Measurements from ENCODE around the gene ZDHHC16. TPM values are rescaled to one million over a fixed set of nuclear protein-coding genes. Genes with fewer than 3 reads are reported as not detected.

Gene ZDHHC16
- 45.4 to 53.7 TPM (median 50.4 TPM) in 5 replicates for total RNA-seq (2022; extraction: Qiagen RNA extraction)

GRCh38 chr10:97445722-97446639 lies at the start of gene ZDHHC16, which contains the start of gene EXOSC1:
TSS of gene ZDHHC16 (plus strand) at chr10:97446175. CDS start at chr10:97451676, 5,501 bp downstream.
TSS of gene EXOSC1 (minus strand) at chr10:97446006. CDS start at chr10:97445985, 21 bp downstream.

GRCh38 chr10:97400665-97401454 lies 45.1 kb upstream of the ZDHHC16 start, which contains the start of gene RRP12:
TSS of gene RRP12 (minus strand) at chr10:97401340. CDS start at chr10:97401231, 109 bp downstream.

GRCh38 chr10:97425964-97426775 lies 19.8 kb upstream of the ZDHHC16 start, which contains the start of gene PGAM1:
TSS of gene PGAM1 (plus strand) at chr10:97426191. CDS start at chr10:97426308, 117 bp downstream.

GRCh38 chr10:97498076-97498840 lies 52.3 kb downstream of the ZDHHC16 start, which contains the start of gene MMS19:
TSS of gene MMS19 (minus strand) at chr10:97498422. CDS start at chr10:97498384, 38 bp downstream.

GRCh38 chr10:97498841-97499560 lies 53.0 kb downstream of the ZDHHC16 start, which contains the start of gene UBTD1:
TSS of gene UBTD1 (plus strand) at chr10:97498924. CDS start at chr10:97499204, 280 bp downstream.

Other genes with a start within 250 kb of the ZDHHC16 start
- 4.6 to 5.5 TPM (median 5.0 TPM) in 5 replicates for gene ARHGAP19, start 153.5 kb upstream of the ZDHHC16 start, total RNA-seq (2022; extraction: Qiagen RNA extraction)
- gene FRAT1, start 126.9 kb upstream of the ZDHHC16 start, total RNA-seq (2022; extraction: Qiagen RNA extraction), result 1.2 to 2.8 TPM (median 1.6 TPM) in 5 replicates
- 5.9 to 9.9 TPM (median 8.9 TPM) in 5 replicates for gene FRAT2, start 111.4 kb upstream of the ZDHHC16 start, total RNA-seq (2022; extraction: Qiagen RNA extraction)
- gene RRP12, start 44.8 kb upstream of the ZDHHC16 start, total RNA-seq (2022; extraction: Qiagen RNA extraction), result 49.9 to 64.6 TPM (median 56.3 TPM) in 5 replicates
- gene PGAM1, start 20.0 kb upstream of the ZDHHC16 start, total RNA-seq (2022; extraction: Qiagen RNA extraction), result 569 to 637 TPM (median 623 TPM) in 5 replicates
- 52.8 to 56.2 TPM (median 54.2 TPM) in 5 replicates for gene EXOSC1, start 169 bp upstream of the ZDHHC16 start, total RNA-seq (2022; extraction: Qiagen RNA extraction)
- gene MMS19, start 52.2 kb downstream of the ZDHHC16 start, total RNA-seq (2022; extraction: Qiagen RNA extraction), result 40.0 to 50.7 TPM (median 47.0 TPM) in 5 replicates
- gene UBTD1, start 52.7 kb downstream of the ZDHHC16 start, total RNA-seq (2022; extraction: Qiagen RNA extraction), result 16.2 to 20.6 TPM (median 19.0 TPM) in 5 replicates
- gene ANKRD2, start 126.6 kb downstream of the ZDHHC16 start, total RNA-seq (2022; extraction: Qiagen RNA extraction), result 4.7 to 7.9 TPM (median 6.3 TPM) in 5 replicates
- 1.6 to 2.6 TPM (median 1.8 TPM) in 5 replicates for gene HOGA1, start 138.2 kb downstream of the ZDHHC16 start, total RNA-seq (2022; extraction: Qiagen RNA extraction)
- gene C10orf62, start 143.5 kb downstream of the ZDHHC16 start, total RNA-seq (2022; extraction: Qiagen RNA extraction), result not detected in 5 replicates
- 6.3 to 8.1 TPM (median 7.0 TPM) in 5 replicates for gene MORN4, start 187.3 kb downstream of the ZDHHC16 start, total RNA-seq (2022; extraction: Qiagen RNA extraction)
- gene PI4K2A, start 194.5 kb downstream of the ZDHHC16 start, total RNA-seq (2022; extraction: Qiagen RNA extraction), result 20.9 to 25.7 TPM (median 25.2 TPM) in 5 replicates
- gene AVPI1, start 241.1 kb downstream of the ZDHHC16 start, total RNA-seq (2022; extraction: Qiagen RNA extraction), result 87.1 to 130 TPM (median 117 TPM) in 5 replicates